HUES6 (cell line): ENCODE measurements around the gene SCN2B.

Experiments
- H3K27ac ChIP-seq: 2 replicates; pipeline ENCODE4 v1.7.0; 2013; ENCODE audit warnings: low read depth, mild to moderate bottlenecking, low read length, inconsistent platforms
- H3K27me3 ChIP-seq: 2 replicates; pipeline ENCODE4 v1.6.1; 2013; ENCODE audit warnings: low read length; ENCODE audit not compliant: control insufficient read depth, insufficient read depth
- H3K36me3 ChIP-seq: 2 replicates; pipeline ENCODE4 v1.6.1; 2013; ENCODE audit warnings: low read length; ENCODE audit not compliant: control insufficient read depth, insufficient read depth
- H3K4me1 ChIP-seq: 2 replicates; pipeline ENCODE4 v1.6.1; 2013; ENCODE audit warnings: low read length; ENCODE audit not compliant: control insufficient read depth, insufficient read depth
- H3K4me3 ChIP-seq: 2 replicates; pipeline ENCODE4 v1.5.1; 2013; ENCODE audit warnings: low read depth, low read length
- H3K9ac ChIP-seq: one replicate; pipeline ENCODE4 v1.6.1; 2013; ENCODE audit warnings: mild to moderate bottlenecking, low read length
- H3K9me3 ChIP-seq: 2 replicates; pipeline ENCODE4 v1.6.1; 2013; ENCODE audit warnings: low read depth, low read length; ENCODE audit not compliant: control insufficient read depth, insufficient read depth

The SCN2B gene, protein sequence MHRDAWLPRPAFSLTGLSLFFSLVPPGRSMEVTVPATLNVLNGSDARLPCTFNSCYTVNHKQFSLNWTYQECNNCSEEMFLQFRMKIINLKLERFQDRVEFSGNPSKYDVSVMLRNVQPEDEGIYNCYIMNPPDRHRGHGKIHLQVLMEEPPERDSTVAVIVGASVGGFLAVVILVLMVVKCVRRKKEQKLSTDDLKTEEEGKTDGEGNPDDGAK

DNA sequence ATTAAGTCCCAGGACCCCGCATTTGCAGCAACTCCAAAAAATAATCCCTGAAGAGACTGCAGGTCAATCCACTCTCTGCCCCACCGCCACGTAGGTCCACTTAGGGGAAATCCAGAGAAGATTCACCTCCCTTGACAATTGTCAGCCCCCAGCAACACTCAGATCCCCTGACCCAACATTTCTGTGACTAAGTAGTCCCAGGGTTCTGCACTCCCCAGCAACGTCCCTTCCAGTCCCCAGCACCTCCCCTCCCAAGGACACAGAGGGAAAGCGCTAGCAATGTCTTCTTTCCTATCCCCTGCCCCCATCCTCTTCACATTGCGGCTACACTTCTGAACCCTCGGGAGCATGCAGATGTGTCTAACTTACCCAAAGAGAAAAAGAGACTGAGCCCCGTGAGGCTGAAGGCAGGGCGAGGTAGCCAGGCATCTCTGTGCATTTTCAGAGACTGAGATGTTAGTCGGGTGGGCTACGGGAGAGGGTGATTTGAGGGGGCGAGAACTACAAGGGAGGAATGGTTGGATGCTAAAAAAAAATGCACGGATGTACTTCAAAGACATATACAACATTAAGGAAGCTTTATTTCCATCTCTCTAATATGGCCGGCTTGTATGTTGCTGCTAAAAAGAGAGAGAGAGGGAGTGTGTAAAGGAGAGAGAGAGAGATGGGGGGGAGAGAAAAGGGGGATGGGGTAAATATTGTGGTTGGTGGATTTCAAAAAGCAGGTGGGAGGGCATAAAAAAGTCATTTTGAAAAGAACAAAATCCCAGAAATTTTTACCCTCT lies at the start of gene SCN2B:
SCN2B (minus strand) TSS at position 647 of the 785 bp plus-strand sequence; CDS start at position 439, 208 bp downstream.
- Histone ChIP-seq H3K4me1 (peaks cover 41% of the 10 kb centered on the region), H3K27ac (no peak within 1 kb of the TSS), H3K27me3 (peaks cover 43% of the 10 kb centered on the region), H3K4me3 (peak within 1 kb of the TSS; percentile 62), H3K9ac (no peak within 1 kb of the TSS), H3K36me3 (no peaks in the 10 kb centered on the region), H3K9me3 (no peaks in the 10 kb centered on the region)

DNA sequence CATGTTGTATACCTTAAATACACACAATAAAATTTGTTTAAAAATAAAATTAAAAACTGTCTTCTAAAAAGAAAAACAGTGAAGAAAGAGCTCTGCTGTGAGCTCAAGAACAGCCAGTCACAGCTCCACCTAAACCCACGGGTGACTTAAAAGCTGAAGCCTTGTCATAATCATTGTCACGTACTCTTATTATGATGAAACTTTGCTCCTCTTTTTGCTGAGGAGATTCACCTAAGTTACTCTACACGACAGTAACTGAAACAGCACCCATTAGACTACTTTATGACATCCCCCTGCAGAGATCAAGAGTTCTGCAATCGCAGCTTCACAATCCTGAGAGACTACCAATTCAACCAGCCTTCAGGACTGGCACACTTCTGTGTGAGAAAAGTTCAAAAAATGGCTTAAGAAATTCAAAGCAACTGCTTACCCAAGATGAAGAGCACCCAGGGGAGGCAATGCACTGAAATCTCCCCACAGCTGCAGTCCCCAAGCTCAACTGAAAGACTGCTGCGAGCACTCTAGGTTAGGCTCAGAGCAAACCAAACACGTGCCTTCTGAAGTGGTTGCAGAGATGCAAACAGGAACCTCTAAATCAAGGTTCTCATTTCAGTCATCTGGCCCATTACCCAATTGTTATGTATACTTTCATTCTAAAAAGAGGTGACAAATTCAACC lies 48.2 kb upstream of the SCN2B start, which contains the start of gene JAML:
JAML (minus strand) TSS at position 501 of the 678 bp plus-strand sequence. CDS start 10,145 bp downstream, outside the sequence.
- H3K4me3 ChIP-seq, result no peak within 1 kb of the TSS
- H3K36me3 ChIP-seq, result no peaks in the 10 kb centered on the region
- H3K9ac ChIP-seq, result no peak within 1 kb of the TSS
- H3K27me3 ChIP-seq, result 0 out of 2 replicates have a peak, but pooled peaks cover 5% of the 10 kb centered on the region
- H3K27ac ChIP-seq, result no peak within 1 kb of the TSS
- H3K4me1 ChIP-seq, result 0 out of 2 replicates have a peak, but pooled peaks cover 3% of the 10 kb centered on the region
- H3K9me3 ChIP-seq, result no peaks in the 10 kb centered on the region; the same call in 1 of the 2 replicates

DNA sequence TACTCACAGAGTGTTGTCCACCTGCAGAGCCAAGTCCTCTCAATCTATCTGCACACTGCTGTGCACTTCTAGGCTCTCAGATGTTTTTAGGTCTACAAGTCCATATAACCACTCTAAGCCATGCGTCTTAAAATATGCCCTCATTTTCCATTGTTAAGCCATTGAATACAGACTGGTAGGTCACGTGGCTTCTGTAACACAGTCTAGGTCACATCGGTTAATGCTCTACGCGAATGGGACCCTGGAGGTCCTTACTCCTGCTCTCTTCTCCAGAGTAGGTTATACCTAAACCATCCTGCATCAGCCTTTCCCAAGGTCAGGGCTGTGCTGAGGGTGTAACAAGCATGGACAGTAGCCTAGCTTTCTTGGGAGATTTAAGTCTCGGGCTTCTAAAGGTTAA lies 47.6 kb upstream of the SCN2B start:
- Histone ChIP-seq H3K36me3 (no peaks in the 10 kb centered on the region), H3K4me3 (no peak overlapping the region), H3K27me3 (0 out of 2 replicates have a peak, but pooled peaks cover 5% of the 10 kb centered on the region), H3K27ac (no peak overlapping the region), H3K9ac (no peak overlapping the region), H3K9me3 (peaks cover 3% of the 10 kb centered on the region; the same call in 1 of the 2 replicates), H3K4me1 (0 out of 2 replicates have a peak, but pooled peaks cover 3% of the 10 kb centered on the region)

DNA sequence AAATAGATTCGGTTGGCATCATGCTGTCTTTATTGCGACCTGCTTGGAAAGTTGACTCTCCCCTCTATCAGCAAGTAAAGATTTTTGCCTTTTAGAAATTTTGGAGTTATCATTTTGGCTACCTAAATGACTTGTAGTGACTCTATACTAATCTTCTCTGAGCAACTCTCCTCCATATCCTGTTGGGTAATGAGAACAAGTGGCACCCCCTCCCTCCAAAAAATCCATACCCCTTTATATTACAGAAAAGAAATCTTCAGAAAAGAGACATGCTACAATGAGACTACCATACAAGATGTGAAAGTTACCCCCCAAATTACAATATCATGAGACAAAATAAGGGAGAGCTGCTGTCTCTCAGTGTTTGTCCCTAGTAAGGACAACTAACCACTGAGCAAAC lies 47.1 kb upstream of the SCN2B start:
- Histone ChIP-seq H3K9ac (no peak overlapping the region), H3K27ac (no peak overlapping the region), H3K4me1 (0 out of 2 replicates have a peak, but pooled peaks cover 3% of the 10 kb centered on the region), H3K27me3 (0 out of 2 replicates have a peak, but pooled peaks cover 5% of the 10 kb centered on the region), H3K36me3 (no peaks in the 10 kb centered on the region), H3K4me3 (no peak overlapping the region), H3K9me3 (peaks cover 3% of the 10 kb centered on the region; the same call in 1 of the 2 replicates)

DNA sequence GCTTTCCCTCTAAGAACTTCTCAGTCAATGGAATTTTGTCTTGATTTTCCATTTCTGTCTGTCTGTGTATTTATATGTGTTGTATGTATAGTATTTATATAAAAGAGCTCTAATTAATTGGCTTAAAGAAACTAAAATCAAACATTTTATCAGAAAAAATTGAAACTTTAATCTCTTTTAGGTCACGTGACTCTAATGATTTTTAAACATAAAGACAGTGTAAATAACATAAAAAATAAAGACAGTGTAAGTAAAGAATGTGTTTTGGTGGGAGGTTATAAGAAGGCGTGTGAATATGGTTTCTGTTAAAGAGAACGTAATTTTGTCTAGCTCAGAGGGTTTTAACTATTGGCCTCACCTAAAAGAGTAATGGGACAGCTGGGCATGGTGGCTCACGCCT lies 46.0 kb upstream of the SCN2B start:
- no peak overlapping the region for H3K27ac ChIP-seq
- H3K27me3 ChIP-seq, result 0 out of 2 replicates have a peak, but pooled peaks cover 5% of the 10 kb centered on the region
- no peaks in the 10 kb centered on the region for H3K36me3 ChIP-seq
- no peak overlapping the region for H3K9ac ChIP-seq
- H3K4me1 ChIP-seq, result 0 out of 2 replicates have a peak, but pooled peaks cover 3% of the 10 kb centered on the region
- peaks cover 3% of the 10 kb centered on the region; the same call in 1 of the 2 replicates for H3K9me3 ChIP-seq
- no peak overlapping the region for H3K4me3 ChIP-seq

DNA sequence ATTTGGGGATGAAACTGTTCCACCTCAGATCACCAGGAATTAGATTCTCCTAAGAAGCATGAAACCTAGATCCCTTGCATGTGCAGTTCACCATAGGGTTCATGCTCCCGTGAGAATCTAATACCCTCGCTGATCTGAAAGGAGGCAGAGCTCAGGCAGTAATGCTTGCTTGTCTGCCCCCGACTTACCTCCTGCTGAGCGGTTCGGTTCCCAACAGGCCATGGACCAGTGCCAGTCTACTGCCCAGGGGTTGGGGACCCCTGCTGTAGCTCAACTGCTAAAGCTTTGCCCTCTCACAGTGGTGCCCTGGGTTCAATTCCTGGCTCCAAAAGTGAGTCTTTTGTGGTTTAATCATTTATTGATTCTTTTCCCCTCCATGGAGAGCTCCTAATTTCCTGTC lies 45.0 kb upstream of the SCN2B start:
- Histone ChIP-seq H3K4me3 (no peak overlapping the region), H3K36me3 (no peaks in the 10 kb centered on the region), H3K9ac (no peak overlapping the region), H3K9me3 (peaks cover 3% of the 10 kb centered on the region; the same call in 1 of the 2 replicates), H3K27me3 (0 out of 2 replicates have a peak, but pooled peaks cover 5% of the 10 kb centered on the region), H3K4me1 (0 out of 2 replicates have a peak, but pooled peaks cover 3% of the 10 kb centered on the region), H3K27ac (no peak overlapping the region)

DNA sequence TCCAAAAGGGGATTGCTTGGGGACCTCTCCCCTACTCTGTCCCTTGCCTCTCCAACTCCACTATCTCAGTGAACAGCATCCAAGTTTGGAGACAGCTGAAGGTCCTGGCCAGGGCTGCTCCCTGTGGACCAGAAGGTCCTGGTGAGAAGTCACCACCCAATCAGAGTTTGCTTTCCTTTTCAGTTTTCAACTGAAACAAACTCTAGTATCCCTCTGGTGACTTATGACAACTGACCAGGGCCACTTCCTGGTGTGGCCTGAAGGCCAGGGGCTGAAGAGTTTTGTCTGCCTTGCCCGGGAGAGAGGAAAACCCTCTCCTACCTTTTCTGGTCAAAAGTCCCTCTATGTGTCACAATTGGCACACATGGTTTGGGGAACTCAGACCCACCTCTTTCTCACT lies 43.3 kb upstream of the SCN2B start:
- no peak overlapping the region for H3K27ac ChIP-seq
- H3K4me1 ChIP-seq, result 0 out of 2 replicates have a peak, but pooled peaks cover 3% of the 10 kb centered on the region
- H3K9ac ChIP-seq, result no peak overlapping the region
- peaks cover 3% of the 10 kb centered on the region; the same call in 1 of the 2 replicates for H3K9me3 ChIP-seq
- H3K27me3 ChIP-seq, result 0 out of 2 replicates have a peak, but pooled peaks cover 1% of the 10 kb centered on the region
- H3K4me3 ChIP-seq, result no peak overlapping the region
- no peaks in the 10 kb centered on the region for H3K36me3 ChIP-seq

DNA sequence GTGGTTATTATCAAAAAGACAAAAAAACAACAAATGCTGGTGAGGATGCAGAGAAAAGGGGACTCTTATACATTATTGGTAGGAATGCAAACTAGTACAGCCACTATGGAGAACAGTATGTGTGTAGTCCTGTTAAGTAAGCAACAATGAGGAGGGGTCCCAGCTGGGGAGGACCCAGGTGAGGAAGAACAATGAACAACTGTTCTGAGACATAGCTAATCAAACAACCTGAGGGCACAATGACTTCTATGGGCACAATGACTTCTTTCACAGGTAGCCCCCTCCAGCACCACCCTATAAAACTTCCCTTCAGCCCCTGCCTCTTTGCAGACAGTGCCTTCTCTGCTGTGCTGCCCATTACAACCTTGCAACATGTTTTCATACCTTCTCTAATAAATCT lies 42.8 kb upstream of the SCN2B start:
- Histone ChIP-seq H3K9me3 (peaks cover 3% of the 10 kb centered on the region; the same call in 1 of the 2 replicates), H3K9ac (no peak overlapping the region), H3K4me1 (peaks cover 8% of the 10 kb centered on the region), H3K36me3 (no peaks in the 10 kb centered on the region), H3K27ac (no peak overlapping the region), H3K27me3 (no peaks in the 10 kb centered on the region), H3K4me3 (no peak overlapping the region)

DNA sequence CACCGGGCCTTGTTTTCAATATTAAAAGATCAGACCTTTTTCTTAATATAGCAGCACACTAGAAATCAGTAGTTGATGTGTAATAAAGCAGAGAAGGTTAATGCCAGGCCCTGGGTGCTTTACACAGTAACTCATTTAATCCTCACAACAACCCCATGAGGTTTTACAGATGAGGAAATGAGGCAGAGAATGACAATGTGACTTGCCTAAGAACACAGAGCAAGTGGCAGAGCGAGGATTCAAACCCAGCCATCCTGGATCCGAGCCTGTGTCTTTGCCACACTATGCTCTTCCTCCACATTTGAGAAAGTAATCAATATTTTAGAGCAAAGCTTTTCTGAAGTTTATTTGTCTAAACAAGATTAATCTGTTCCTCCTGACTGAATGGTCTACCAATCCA lies 41.1 kb upstream of the SCN2B start:
- Histone ChIP-seq H3K27ac (no peak overlapping the region), H3K9ac (no peak overlapping the region), H3K4me1 (peaks cover 24% of the 10 kb centered on the region), H3K36me3 (no peaks in the 10 kb centered on the region), H3K4me3 (no peak overlapping the region), H3K9me3 (peaks cover 3% of the 10 kb centered on the region; the same call in 1 of the 2 replicates), H3K27me3 (no peaks in the 10 kb centered on the region)

DNA sequence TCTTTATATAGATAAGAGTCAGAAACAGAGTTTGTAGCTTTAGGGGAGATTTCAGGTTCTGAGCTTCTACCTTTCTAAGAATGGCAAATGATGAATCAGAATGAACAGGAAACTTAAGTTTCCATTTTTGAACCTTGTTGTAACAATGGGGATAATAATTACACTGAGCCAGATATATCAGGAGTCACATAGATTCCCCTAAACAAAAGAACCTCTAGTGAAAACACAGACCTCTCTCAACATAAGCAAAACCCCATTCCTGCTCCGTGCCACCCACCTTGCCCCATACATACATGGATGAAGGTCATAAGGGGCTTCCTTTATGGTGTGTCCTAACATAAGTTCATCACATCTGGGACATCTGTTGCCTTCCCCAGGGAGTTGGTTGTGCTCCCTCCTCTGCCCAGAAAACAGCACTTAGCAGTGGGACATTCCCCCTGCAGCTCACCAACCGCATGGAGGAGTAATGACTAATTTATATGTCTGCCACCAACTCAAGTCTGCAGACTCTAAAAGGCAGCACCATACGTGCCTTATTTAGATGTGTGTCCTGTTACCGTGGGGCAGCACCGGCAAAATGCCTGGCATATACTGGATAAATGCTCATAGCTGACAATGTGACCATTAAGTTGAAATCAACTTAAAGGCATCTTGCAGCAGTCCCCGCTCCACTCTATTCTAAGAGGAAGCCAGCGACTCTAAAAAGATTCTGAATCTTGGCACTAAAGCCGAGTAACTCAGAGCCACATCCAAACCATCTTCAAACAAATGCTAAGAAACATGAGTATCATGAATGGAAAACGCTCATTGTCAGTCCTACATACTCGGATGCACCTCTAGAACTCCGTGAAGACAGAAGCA lies 40.4 kb upstream of the SCN2B start:
- peaks cover 31% of the 10 kb centered on the region for H3K4me1 ChIP-seq
- no peak overlapping the region for H3K27ac ChIP-seq
- H3K9me3 ChIP-seq, result peaks cover 3% of the 10 kb centered on the region; the same call in 1 of the 2 replicates
- no peak overlapping the region for H3K9ac ChIP-seq
- no peak overlapping the region for H3K4me3 ChIP-seq
- H3K36me3 ChIP-seq, result no peaks in the 10 kb centered on the region
- H3K27me3 ChIP-seq, result no peaks in the 10 kb centered on the region
